GM19099 (cell line): ENCODE data around the gene UGT1A3.

Experiments
- POLR2A ChIP-seq: IDR thresholded peaks from 3 replicates; pipeline ENCODE4 v1.6.1; 2011; ENCODE audit warnings: low read depth; ENCODE audit not compliant: insufficient read length; ENCODE audit errors: extremely low read depth

UGT1A3 gene

DNA sequence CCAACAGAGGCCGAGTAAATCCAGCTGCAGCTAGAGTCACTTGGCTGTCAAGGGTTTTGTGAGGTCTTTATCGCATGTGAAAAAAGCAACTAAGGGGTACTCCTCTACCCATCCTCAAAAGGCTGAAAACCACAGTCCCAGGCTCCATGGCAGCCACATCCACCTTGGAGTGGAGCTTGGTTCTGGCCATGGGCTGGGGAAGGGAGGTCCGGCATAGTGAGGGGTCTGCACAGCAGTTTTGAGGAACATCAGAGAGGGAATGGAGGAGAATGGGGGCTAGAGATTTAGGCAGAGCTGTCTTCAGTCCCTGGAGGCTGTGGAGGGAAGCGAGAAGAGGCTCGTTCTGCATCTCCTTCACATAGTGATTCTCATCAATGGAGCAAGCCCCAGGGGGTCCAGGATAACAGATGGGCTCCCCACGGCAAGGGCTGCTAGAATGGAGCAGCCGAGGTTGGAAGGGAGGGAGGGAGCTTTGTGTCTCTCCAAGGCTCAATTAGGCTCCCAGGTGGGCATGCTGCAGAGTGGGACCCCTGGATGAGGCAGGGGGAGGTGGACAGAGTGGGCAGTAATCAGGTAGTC, 70.3 kb downstream of the UGT1A3 start:
- TF ChIP-seq POLR2A: no peak

DNA sequence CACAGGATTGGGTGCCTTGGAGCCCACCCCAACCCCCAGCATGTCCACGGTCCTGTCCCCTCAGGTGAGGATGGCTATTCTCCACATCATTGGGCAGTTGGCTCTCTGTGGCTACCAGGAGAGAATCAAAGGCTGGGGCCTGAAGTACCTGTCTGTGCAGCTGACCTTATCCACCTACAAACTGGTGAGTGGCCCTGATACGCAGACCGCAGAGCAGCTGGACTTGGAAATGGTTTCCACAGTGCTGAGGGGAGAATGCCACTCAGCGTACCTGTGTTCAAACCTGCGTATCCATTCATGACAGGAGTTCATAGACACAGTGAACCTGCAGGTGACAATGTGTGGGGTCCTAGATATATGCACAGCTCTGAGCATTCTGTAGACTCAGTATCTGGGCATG, 70.9 kb downstream of the UGT1A3 start:
- no peak for TF ChIP-seq POLR2A

DNA sequence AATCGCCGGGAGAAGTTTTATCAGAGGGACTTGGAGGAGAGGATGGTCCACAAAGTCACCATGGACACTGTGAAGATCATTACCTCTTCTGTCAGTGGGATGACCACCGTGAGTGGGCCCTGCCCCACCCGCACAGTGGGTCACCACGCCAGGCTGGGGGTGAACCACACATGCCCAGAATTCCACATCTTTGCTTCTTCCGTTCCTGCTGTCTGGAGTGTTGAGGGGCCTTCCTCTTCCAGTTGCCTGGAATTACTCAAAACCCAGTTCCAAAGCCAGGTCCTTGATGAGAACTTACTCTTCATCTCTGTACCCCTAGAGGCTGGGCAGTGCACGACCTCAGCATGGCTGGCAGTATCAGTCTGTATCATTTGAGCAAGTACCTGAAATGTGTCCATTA, 71.4 kb downstream of the UGT1A3 start:
- no peak for TF ChIP-seq POLR2A

DNA sequence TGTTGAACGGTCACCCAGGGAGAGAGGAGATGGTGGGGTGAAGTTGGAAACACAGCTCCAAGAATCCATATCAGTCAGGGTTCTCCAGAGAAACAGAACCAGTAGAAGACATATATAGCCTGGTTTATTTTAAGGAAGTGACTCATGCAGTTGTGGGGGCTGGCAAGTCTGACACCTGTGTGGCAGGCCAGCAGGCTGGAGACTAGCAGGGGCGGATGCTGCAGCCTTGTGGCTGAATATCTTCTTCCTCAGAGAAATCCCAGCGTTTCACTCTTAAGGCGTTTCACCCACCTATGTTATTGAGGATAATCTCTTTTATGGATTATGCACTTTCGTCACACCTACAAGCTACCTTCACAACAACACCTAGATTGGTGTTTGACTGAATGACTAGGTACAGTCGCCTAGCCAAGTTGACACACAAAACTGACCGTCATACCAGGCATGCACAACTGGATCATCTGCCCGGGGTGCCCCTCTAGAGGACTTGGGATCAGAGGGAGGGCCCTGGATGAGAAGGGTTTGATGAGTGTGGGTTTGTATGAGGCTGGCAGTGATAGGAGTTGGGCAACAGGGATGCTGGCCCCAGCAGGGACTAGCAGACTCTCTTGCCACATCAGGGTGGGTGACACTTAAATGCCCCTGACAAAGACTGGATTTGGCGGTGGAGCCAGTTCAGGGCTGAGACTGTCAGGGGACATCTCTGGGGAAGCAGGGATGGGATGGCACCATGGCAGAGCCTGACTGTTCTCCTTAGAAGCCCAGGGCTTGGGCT, 72.7 kb downstream of the UGT1A3 start:
- no peak for TF ChIP-seq POLR2A

DNA sequence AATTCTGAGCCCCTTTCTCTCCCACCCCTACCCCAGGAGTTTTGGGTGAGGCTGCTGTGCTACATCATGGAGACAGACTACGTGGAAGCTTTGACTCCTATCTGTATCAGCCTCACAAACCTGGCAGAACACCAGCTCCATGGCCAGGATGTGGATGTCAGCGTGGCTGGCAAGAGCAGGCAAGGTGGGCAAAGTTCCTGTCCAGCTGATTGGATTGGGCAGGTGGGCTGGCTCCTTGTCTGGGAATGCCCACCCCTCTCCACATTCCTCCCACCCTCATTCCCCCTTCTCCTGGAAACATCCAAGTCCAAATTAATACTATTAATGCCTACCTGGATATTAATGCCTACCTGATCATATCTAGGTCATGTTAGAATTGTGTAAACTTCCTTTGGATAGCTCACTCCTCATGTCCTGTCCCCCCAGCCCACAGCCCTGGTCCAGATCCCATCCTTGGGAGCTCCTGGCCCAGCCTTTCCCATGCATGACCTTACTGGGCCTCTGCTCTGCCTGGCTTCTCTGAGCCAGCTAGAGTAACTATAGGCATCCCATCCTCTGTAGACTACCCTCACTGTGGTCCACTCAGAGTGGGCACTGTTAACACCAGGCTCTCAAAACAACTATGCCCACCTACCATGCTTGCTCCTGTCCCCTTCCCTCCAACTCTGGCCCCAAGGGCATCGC, 73.4 kb downstream of the UGT1A3 start:
- no peak for TF ChIP-seq POLR2A

DNA sequence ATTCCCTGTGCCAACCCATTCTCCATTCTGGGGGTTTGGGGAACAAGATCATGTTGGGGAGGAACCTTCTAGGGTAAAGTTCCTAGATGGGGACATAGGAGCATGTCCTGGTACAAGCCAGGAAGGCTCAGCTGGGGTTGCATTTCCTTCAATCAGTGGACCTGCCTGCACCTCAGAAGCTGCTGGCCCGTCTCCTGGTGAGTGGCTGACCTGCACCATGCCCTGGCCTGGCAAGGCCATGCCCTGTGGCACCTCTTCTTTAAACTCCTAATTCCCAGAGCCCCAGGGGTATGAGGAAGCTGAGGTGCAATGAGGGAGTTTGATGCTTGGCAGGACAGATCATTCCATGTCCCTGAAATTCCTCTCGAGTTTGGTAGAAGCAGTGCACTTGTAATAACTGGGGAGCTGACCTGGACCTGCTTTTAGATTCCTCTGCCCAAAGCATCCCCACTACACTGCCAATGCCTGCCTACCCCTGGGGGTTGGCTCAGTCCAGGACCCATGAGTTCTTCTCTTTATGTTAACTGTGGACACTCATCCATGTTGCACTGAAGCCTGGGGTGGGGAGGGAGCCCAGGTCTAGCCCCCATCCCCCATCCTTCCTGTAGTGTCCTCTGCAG, 74.6 kb downstream of the UGT1A3 start:
- TF ChIP-seq POLR2A: no peak

DNA sequence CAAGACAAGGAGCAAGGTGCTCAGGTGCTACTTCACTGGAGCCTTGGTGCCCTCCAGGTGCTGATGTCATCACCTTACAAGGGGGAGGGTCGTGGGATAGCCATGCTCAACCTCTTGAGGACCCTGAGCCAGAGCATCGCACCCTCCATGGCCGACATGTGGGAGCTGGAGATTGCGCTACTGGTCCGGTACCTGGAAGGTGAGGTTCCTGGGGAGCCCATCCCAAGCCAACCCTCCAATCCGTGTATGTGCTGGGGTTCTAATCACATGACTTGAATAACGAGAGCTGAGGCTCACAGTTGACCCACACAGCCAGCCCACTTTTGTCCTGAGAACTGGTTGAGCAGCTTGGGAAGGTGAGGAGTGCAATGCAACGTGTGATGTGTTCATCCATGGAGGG, 75.2 kb downstream of the UGT1A3 start:
- no peak for TF ChIP-seq POLR2A

DNA sequence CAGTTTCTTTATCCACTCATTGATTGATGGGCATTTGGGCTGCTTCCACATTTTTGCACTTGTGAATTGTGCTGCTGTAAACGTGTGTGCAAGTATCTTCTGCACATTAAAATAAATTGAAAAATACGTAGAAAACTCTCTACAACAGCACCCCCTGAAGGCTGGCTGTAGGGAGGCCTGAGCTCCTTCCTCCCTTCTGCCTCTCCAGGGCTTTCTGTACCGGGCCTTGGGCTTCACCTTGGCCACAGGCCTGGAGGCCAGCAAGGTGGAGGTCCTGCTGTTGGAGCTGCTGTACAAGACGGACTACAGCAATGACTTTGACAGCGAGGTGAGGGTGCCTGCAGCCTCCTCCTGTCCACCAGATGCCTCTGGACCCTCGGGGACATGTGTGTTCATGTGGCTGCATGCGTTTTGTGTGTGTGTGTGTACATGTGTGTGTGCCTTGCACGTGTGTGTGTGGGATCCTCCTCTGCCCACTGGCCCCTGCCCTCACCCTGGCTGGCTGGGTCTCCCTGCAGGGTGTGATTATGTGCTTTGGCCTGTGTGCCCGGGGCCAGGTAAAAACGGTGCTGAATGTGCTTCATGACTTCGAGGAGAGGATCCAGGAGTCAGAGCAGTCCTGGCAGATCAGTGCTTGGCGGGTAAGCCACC, 78.5 kb downstream of the UGT1A3 start:
- TF ChIP-seq POLR2A: no peak

DNA sequence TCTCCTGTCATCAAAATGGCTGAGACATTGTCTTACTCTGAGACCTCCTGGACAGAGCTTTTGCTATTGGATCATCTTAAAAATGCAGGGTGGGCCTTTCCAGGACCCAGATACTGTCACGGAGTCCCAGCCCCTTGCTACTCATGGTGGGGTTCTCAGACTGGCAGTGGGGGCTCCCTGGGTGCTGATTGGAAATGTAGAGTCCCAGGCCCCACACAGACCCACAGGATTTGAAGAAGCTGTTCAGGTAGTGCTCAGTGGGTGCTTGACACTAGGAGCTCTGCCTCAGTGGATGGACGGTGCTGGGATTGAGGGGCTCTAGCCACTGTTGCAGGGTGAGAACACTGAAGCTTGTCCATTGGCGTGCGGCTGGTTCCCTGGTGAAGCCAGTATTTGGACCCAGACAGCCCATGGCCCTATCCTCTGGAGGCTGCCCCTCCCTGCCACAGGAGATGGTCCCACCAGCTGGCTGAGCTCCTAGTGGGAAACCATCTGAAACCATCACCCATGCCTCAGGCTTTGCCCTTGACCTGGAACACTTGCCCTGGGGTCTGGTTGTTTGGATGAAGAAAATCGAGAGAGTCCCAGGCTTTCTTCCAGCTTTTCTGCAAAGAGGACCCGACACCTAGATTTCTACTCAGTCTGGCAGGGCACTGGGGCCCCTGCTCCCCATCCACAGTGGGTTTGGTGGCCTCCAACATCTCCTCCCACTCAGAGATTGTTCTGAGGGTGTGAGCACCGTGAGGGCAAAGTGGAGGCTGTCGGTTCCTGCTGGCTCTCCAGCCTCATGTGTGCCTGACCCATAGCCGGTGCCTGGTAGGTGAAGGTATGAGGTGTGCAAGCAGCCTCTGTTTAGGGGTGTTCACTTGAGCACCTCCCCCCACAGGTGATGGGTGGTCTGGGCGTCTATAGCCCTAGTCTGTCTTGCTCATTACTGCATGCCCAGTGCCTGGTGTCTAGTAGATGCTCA, 79.4 kb downstream of the UGT1A3 start:
- TF ChIP-seq POLR2A: no peak

DNA sequence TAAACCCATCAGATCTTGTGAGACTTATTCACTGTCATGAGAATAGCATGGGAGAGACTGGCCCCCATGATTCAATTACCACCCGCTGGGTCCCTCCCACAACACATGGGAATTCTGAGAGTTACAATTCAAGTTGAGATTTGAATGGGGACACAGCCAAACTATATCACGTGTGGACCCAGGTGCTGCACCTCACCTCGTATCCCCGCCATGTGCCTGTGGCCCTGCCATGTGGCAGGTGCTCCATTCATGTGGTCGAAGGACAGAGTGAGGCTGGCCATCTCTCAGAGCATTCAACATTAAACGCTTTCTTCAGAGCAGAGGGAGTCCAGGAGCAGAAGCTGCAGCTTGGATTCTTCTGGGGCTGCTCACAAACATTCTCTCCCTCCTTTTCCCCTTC, 81.5 kb downstream of the UGT1A3 start:
- TF ChIP-seq POLR2A: no peak

DNA sequence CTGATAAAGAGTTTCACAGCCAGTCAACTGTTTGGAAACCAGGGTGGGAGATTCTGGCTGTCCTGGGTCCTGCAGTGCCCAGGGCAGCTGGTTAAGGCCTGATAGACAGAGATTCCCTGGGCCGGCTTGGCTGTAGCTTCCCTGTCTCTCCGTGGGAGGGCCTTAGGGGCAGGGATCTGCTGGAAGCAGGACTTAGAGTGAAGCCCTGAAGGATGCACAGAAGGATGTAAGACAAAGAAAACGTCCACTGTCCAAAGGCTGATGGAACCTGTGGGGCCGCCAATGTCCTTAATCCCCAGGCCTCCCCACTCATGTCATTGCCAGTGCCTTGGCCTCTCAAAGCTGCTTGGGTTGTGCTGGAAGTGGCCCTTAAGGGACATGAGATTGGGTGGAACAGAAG, 82.2 kb downstream of the UGT1A3 start:
- TF ChIP-seq POLR2A: no peak

DNA sequence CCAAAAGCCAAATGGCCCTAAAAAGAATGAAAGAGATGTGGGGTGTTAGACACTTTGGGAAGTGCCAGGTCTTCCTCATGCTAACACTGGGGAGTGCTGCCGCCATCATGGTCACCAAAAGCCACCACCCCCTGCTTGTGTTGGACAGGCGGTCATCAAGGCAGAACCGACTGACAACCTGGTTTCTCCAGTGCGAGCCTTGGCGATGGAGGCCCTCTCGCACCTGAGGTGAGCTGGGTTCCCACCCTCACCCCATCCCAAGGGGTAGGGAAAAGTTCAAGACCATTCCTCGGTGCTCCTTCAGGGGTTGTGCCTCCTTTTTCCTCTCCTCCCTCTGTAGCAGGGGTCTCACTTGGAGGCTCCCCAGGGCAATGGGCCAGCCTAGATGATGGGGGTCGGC, 82.9 kb downstream of the UGT1A3 start:
- no peak for TF ChIP-seq POLR2A

DNA sequence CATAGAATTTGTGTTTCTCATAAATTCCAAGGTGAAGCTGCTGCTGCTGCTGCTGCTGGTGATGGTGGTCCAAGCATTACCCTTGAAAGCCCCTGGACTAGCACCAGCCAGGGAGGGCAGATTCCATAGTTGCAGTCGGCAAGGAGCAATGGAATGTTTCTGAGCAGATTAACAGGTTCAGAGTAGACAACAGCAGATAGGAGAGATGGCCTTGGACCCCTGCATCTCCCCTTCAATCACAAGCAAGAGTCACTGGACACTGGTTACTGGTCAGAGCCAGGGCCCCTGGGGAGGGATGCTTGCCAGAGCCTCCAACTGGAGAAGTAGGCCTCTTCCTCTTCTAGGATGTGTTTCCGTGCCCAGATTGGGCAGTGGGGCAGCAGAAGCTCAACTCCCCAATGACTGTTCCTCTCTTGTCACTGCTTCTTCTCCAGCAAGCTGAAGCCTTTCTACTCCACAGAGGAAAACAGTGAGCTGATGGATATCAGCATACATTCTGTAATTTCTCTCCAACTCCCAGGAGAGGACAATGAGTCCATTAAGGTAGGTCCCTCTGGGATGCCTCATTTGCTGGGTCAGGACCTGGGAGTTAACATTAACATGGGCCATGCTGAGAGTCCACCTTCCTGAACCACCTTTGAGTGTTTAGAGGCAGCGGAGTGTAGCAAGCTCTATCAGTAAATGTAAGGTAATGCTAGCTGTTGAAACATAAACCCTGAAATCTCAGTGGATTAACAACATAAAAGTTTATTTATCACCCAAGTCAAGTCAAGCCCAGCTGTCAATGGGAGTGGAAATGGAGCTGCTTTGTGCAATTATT, 84.6 kb downstream of the UGT1A3 start:
- no peak for TF ChIP-seq POLR2A
